Neutrophil (primary cell): ENCODE measurements around the gene SRGAP1.

ENCODE experiments used
- H3K27ac ChIP-seq: fragments of 200-600 bp; sonication (generic); 2 replicates; pipeline ENCODE4 v1.5.1; 2016; ENCODE audit warnings: mild to moderate bottlenecking, moderate library complexity
- H3K27me3 ChIP-seq: fragments of 200-600 bp; sonication (generic); 2 replicates; pipeline ENCODE4 v1.6.0; 2016; ENCODE audit warnings: mild to moderate bottlenecking
- H3K36me3 ChIP-seq: fragments of 200-600 bp; sonication (generic); 2 replicates; pipeline ENCODE4 v1.5.1; 2017
- H3K4me1 ChIP-seq, 2 experiments: fragments of 200-600 bp in 1 of 2; sonication (generic) in 1 of 2; 1 replicate in 1 of 2; 2 replicates in 1 of 2; pipeline versions ENCODE4 v1.5.1 to v1.6.1; 2013 to 2016; ENCODE audit warnings: low read depth in 1 of 2, low read length in 1 of 2, mild to moderate bottlenecking in 1 of 2, moderate library complexity in 1 of 2; ENCODE audit not compliant: control insufficient read depth in 1 of 2, insufficient read depth in 1 of 2
- H3K4me3 ChIP-seq, 2 experiments: fragments of 200-600 bp in 1 of 2; sonication (generic) in 1 of 2; 1 replicate in 1 of 2; 2 replicates in 1 of 2; pipeline ENCODE4 v1.5.1; 2013 to 2016; ENCODE audit warnings: low read depth in 1 of 2, low read length in 1 of 2, mild to moderate bottlenecking in 1 of 2, moderate library complexity in 1 of 2
- H3K9me3 ChIP-seq: fragments of 200-600 bp; sonication (generic); 2 replicates; pipeline ENCODE4 v1.5.1; 2016
- TF ChIP-seq, protein P1 (sequence below): fragments of 200-600 bp; sonication (generic); IDR thresholded peaks from 2 replicates; pipeline ENCODE4 v1.5.1; 2016; ENCODE audit warnings: antibody characterized with exemption

The SRGAP1 gene

DNA sequence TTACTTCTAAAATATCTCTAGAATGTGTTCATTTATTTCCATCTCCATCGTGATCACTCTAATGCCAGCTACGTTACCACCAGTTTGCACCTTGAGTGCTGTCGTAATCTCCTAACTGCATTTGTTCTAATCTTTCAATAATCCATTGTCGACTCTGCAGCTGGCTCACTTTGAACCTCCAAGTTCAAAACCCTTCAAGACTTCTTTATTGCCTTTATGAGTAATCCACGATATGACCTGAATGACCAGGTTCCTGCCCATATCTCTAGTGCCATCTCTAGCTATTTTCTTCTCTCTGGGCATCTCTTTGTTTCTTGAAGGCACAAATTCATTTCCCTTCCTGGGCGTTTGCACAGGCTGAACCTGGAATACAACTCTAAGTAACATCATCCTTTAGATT lies 76.7 kb downstream of the SRGAP1 start:
- Histone ChIP-seq H3K4me1 (peaks cover 17 to 25% of the 10 kb centered on the region in 2 experiments), H3K27ac (no peak overlapping the region)

DNA sequence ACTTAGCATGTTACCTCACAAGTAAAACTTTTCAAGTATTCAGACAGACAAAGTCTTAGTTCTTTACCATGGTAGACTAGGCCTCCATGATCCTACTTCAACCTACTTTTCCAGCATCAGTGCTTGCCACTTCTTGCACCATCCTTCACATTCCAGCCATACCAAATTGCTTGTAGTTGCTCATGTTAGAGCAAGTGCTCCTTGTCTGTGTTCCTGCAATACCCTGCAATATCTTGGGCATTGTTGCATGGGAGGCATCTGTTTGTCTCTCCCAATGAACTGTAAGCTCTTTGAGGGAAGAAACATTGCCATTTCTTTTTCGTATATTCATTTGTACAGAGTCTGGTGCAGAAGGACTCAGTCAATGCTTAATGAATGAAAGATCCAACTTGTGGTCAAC lies 78.0 kb downstream of the SRGAP1 start:
- Histone ChIP-seq H3K9me3 (no peaks in the 10 kb centered on the region), H3K4me3 (no peak overlapping the region), H3K4me1 (peaks cover 16 to 17% of the 10 kb centered on the region in 2 experiments), H3K27me3 (no peaks in the 10 kb centered on the region), H3K36me3 (no peaks in the 10 kb centered on the region), H3K27ac (no peak overlapping the region)
- TF ChIP-seq, protein P1, sequence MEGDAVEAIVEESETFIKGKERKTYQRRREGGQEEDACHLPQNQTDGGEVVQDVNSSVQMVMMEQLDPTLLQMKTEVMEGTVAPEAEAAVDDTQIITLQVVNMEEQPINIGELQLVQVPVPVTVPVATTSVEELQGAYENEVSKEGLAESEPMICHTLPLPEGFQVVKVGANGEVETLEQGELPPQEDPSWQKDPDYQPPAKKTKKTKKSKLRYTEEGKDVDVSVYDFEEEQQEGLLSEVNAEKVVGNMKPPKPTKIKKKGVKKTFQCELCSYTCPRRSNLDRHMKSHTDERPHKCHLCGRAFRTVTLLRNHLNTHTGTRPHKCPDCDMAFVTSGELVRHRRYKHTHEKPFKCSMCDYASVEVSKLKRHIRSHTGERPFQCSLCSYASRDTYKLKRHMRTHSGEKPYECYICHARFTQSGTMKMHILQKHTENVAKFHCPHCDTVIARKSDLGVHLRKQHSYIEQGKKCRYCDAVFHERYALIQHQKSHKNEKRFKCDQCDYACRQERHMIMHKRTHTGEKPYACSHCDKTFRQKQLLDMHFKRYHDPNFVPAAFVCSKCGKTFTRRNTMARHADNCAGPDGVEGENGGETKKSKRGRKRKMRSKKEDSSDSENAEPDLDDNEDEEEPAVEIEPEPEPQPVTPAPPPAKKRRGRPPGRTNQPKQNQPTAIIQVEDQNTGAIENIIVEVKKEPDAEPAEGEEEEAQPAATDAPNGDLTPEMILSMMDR, result no peak

More for the DNA sequence above, 76.7 kb downstream of the SRGAP1 start:
- H3K4me3 ChIP-seq, result no peak overlapping the region
- no peaks in the 10 kb centered on the region for H3K9me3 ChIP-seq
- no peaks in the 10 kb centered on the region for H3K27me3 ChIP-seq
- TF ChIP-seq, protein P1, result no peak
- no peaks in the 10 kb centered on the region for H3K36me3 ChIP-seq

DNA sequence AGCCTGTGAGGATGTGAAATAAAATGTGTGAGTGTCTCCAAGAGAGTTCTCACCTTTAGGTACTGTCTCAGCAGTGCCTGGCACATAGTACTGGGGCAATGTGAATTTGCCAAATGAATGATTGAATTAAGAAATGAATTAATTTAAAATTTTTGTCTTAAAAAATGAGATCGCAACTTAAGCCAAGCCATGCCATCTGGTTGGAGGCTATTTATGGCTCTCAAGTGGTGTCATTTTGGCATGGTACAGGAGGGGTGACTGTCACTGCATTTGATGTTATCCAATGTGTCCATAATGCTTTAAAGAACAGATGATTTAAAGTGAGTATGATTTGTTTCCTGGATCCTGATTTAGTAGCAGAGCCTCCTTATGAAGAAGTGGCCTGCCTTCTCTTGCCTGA lies 80.3 kb downstream of the SRGAP1 start:
- TF ChIP-seq, protein P1, result no peak
- Histone ChIP-seq H3K36me3 (no peaks in the 10 kb centered on the region), H3K27ac (no peak overlapping the region), H3K9me3 (no peaks in the 10 kb centered on the region), H3K4me1 (no peaks in the 10 kb centered on the region), H3K27me3 (no peaks in the 10 kb centered on the region), H3K4me3 (no peak overlapping the region)

DNA sequence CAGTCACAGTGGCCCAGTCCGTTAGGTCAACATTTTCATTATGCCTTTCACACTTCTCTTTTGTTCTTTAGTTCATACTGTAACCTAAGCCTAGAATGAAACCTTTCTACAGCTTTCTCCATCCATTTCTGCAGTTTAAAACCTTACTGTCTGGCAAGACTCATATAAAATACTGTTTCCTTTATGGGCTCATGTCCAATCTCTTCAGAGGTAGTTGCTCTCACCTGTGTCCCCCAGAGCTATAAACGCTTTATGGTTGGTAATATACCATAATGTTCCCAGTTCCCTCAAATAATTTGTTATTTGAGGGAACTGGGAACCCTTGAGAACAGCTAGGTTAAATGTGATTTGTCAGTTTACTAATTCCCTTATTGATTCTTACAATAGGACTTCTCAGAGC lies 83.0 kb downstream of the SRGAP1 start:
- Histone ChIP-seq H3K27me3 (no peaks in the 10 kb centered on the region), H3K4me3 (no peak overlapping the region), H3K4me1 (no peaks in the 10 kb centered on the region), H3K36me3 (no peaks in the 10 kb centered on the region), H3K9me3 (no peaks in the 10 kb centered on the region), H3K27ac (no peak overlapping the region)
- TF ChIP-seq, protein P1, result no peak

DNA sequence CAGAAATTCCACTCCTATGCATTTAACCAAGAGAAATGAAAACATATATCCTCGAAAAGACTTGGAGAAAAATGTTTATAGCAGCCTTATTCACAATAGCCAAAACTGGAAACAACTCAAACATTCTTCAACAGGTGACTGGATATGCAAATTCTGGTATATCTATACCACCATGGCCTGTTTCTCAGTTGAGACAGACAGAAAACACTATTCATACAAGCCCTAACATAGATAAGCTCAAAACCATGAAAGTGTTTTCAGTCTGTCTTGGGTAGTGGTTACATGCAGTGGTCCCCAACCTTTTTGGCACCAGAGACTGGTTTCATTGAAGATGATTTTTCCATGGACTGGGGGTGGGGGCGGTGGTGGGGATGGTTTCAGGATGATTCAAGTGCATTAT lies 83.8 kb downstream of the SRGAP1 start:
- Histone ChIP-seq H3K4me3 (no peak overlapping the region), H3K36me3 (no peaks in the 10 kb centered on the region), H3K9me3 (no peaks in the 10 kb centered on the region), H3K27ac (no peak overlapping the region), H3K4me1 (no peaks in the 10 kb centered on the region), H3K27me3 (no peaks in the 10 kb centered on the region)
- TF ChIP-seq, protein P1, result no peak

DNA sequence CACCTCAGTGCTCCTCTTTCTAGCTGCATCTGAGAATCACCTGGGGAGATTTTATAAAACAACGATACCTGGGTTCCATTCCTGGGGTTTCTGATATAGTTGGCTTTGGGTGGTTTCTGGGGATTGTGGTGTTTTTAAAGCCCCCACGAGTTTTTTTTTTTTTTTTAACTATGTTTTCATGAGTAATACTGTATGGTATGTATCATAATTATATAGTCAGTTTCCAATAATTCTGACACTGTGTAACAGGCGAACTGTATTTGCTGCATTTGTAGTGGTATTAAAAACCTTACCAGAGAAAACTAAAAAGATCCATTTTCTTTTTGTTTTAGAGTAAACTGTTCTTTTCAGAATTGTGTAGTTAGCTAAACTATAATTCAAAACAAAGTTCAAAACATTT lies 84.9 kb downstream of the SRGAP1 start:
- Histone ChIP-seq H3K27ac (no peak overlapping the region), H3K9me3 (no peaks in the 10 kb centered on the region), H3K27me3 (no peaks in the 10 kb centered on the region)

More for the DNA sequence above, 84.9 kb downstream of the SRGAP1 start:
- Histone ChIP-seq H3K4me3 (no peak overlapping the region), H3K4me1 (no peaks in the 10 kb centered on the region), H3K36me3 (no peaks in the 10 kb centered on the region)
- TF ChIP-seq, protein P1, result no peak
